ENCODE results near the gene GID8. TPM values are rescaled to one million over a fixed set of nuclear protein-coding genes. Genes with fewer than 3 reads are reported as not detected.

GID8 gene
- total RNA-seq, 1 donor from 2014 or later = 69.2 TPM

DNA sequence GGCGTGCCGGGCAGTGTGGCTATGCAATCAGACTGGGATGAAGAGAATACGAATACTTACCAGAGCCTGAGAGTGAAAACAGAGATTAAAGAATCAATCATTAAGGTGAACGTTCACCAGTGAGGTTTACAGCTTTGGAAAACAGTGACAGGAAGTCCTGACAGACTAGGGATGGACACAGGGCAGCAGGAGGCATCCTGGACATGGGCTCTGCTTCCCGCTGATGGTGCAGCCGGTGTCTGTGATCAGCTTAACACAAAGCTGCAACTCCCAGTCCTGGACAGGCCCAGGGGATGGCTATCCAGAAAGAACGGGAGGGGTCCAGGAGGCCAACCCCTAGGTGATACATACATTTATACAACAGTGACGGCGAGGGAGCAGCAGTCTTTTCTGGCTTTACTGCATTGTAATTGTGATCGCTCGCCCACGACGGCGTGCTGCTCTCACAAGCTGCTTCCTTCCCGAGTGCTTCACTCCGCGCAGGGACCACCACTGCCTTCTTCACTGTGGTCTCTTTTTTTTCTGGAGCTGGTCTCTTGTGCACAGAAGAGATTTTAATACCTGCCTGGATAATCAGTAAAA lies 32.3 kb upstream of the GID8 start:
- DNase-seq (ENCODE audit: low read depth) = no peak
- TF ChIP-seq, protein P1, sequence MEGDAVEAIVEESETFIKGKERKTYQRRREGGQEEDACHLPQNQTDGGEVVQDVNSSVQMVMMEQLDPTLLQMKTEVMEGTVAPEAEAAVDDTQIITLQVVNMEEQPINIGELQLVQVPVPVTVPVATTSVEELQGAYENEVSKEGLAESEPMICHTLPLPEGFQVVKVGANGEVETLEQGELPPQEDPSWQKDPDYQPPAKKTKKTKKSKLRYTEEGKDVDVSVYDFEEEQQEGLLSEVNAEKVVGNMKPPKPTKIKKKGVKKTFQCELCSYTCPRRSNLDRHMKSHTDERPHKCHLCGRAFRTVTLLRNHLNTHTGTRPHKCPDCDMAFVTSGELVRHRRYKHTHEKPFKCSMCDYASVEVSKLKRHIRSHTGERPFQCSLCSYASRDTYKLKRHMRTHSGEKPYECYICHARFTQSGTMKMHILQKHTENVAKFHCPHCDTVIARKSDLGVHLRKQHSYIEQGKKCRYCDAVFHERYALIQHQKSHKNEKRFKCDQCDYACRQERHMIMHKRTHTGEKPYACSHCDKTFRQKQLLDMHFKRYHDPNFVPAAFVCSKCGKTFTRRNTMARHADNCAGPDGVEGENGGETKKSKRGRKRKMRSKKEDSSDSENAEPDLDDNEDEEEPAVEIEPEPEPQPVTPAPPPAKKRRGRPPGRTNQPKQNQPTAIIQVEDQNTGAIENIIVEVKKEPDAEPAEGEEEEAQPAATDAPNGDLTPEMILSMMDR (IDR thresholded peaks at IDR 0.05; ENCODE audit: insufficient read depth, low read length, severe bottlenecking) = no peak
- H3K4me3 ChIP-seq (ENCODE audit: low read depth, low read length) = no peak overlapping the region
- H3K27me3 ChIP-seq (ENCODE audit: control insufficient read depth, insufficient read depth, low read length) = no peaks in the 10 kb centered on the region
- FAIRE-seq = no peak
- peaks cover 43% of the 10 kb centered on the region for H3K36me3 ChIP-seq (ENCODE audit: control insufficient read depth, insufficient read depth, low read length)

DNA sequence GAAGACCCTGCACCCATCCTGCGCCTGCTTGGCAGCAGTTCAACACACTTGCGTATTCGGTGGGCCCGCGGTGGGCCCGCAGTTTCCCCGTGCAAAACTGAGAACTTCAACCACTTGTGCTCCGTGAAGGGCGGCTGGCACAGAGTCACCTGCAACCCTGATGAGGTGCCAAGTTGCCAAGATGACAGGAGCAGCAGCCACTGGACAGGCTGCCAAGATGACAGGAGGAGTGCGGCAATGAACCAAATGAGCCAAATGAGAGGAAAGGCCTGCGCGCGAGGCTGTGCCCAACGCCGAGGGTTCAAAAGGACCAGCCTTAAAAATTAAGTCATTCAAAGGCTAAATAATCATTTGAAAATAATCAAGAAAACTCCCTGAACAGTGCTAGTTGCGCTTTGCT lies 31.7 kb upstream of the GID8 start:
- DNase-seq (ENCODE audit: low read depth) (no peak), FAIRE-seq (no peak)
- TF ChIP-seq, protein P1 (IDR thresholded peaks at IDR 0.05; ENCODE audit: insufficient read depth, low read length, severe bottlenecking) = no peak
- Histone ChIP-seq H3K27me3 (ENCODE audit: control insufficient read depth, insufficient read depth, low read length) (no peaks in the 10 kb centered on the region), H3K4me3 (ENCODE audit: low read depth, low read length) (no peak overlapping the region), H3K36me3 (ENCODE audit: control insufficient read depth, insufficient read depth, low read length) (peaks cover 48% of the 10 kb centered on the region)

DNA sequence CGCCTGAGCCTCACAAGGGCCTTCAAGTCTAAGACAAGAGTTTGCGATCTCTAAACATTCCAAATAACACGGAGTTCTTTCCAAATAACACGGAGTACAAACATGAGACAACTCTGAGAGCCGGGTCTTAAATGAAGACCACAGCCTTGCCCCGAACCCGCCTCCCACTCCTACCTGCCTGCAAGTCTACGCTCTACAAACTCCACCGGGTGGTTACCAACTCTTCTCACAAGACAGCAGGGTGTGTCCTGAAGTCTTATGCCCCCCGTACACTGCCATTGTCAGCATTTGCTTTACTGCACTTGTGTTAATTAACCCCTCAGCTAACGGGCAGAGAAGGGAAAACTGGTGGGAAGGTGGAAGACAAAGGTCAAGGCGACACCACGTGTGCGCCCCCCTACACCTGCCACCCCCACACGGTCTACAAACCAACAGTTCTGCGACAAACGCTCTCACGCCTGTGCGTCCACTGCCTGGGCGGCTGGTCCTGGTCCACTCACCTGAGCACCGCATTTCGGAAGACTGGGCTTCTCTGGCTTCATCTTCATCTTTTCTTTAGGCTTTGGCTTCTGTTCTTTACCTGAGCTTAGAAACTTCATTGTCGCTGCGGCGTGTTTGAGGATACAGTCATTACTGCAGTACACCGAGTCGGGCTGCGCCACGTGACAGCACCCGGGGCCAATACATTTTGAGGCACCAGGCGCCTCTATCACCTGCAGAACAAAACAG lies 31.1 kb upstream of the GID8 start:
- FAIRE-seq = no peak

DNA sequence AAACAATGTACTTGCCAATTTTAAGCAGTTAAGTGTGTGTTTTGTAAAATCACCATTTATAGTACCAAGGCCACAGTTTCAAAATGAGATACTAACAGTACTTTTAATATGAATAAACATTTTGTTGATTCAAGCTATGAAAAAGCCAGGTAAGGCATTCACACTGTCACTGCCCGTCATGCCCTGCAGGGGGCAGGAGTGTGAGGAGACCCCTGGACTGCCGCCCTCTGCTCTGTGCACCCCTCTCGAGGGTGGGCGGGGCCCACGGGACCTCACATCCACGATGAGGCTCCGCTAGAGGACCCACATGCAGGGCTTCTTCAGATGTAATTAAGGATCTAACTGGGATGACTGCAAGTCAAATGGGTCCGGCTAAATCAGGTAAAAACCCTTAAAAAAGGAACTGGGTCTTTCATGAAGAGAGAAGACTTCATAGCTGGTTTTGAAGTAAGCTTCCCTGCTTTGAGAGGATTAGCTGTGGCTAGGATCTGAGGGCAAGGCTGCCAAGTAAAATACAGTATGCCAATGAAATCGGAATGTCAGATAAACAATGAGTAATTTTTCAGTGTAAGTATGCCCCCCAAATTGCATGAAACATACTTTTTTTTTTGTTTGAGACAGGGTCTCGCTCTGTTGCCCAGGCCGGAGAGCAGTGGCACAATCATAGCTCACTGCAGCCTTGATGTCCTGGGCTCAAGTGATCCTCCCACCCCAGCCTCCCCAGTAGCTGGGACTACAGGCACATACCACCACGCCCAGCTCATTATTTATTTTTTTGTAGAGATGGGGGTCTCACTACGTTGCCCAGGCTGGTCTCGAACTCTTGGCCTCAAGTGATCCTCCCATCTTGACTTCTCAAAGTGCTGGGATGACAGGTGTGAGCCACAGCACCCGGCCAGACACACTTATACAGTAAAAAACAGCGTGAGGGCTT lies 30.3 kb upstream of the GID8 start:
- Histone ChIP-seq H3K27me3 (ENCODE audit: control insufficient read depth, insufficient read depth, low read length) (no peaks in the 10 kb centered on the region), H3K36me3 (ENCODE audit: control insufficient read depth, insufficient read depth, low read length) (peaks cover 52% of the 10 kb centered on the region), H3K4me3 (ENCODE audit: low read depth, low read length) (no peak overlapping the region)
- TF ChIP-seq, protein P1 (IDR thresholded peaks at IDR 0.05; ENCODE audit: insufficient read depth, low read length, severe bottlenecking) = peak; percentile 63
- FAIRE-seq = no peak
- no peak for DNase-seq (ENCODE audit: low read depth)

More for the DNA sequence above, 31.1 kb upstream of the GID8 start:
- Histone ChIP-seq H3K36me3 (ENCODE audit: control insufficient read depth, insufficient read depth, low read length) (peaks cover 52% of the 10 kb centered on the region), H3K27me3 (ENCODE audit: control insufficient read depth, insufficient read depth, low read length) (no peaks in the 10 kb centered on the region), H3K4me3 (ENCODE audit: low read depth, low read length) (no peak overlapping the region)
- TF ChIP-seq, protein P1 (IDR thresholded peaks at IDR 0.05; ENCODE audit: insufficient read depth, low read length, severe bottlenecking) = no peak
- no peak for DNase-seq (ENCODE audit: low read depth)

DNA sequence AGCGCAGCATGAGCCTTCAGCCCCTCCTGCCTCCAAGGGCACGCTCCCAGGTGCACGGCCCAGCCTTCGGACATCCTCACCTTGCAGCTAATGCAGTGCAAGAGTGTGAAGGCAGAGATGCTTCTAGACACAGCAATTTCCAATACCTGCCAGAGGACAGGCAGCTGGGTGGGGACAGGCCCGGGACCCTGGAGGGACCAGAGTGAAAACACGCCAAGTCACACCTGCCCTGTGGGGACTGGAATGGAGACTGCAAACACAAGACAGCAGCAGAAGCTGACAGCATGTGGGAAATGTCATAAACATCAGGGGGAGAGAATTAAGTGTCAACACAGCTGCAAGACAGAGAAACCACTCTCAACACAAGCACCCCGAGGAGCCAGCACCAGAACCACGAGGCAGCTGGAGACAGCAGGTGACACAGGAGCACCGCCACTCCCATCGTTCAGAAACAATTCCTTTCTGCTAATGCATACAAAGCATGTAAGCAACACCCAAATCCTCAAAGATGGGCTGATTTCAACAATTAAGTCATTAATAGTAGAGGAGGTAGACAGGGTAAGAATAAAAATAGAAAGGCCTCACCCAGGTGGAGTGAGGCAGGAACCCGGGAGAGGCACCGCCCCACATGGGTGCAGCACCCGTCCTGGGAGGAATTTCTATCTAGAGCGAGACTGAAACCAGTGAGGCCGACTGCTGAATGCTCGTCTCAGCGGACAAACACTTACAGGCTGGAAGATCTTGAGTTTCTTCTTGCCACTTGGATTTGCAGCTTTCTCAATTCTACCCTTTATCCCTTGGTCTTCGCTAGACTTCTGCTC lies 28.8 kb upstream of the GID8 start:
- TF ChIP-seq, protein P1 (IDR thresholded peaks at IDR 0.05; ENCODE audit: insufficient read depth, low read length, severe bottlenecking) = no peak
- DNase-seq (ENCODE audit: low read depth) = no peak
- Histone ChIP-seq H3K27me3 (ENCODE audit: control insufficient read depth, insufficient read depth, low read length) (no peaks in the 10 kb centered on the region), H3K36me3 (ENCODE audit: control insufficient read depth, insufficient read depth, low read length) (peaks cover 52% of the 10 kb centered on the region), H3K4me3 (ENCODE audit: low read depth, low read length) (no peak overlapping the region)
- no peak for FAIRE-seq

Measured in bronchial epithelial cell (primary cell).